GM12878 (cell line): ENCODE data around the gene CAMTA1. TPM values are rescaled to one million over a fixed set of nuclear protein-coding genes. Genes with fewer than 3 reads are reported as not detected.

ENCODE experiments used
- ATAC-seq: fragments of 200-7000 bp; cut with Tn5 transposase; 3 replicates; pipeline ENCODE4 v1.9.1; 2020; ENCODE audit warnings: mild to moderate bottlenecking, moderate library complexity
- BruUV-seq: library from RNA; stranded (reverse); fragments of 400-500 nt; replicated peaks from 2 replicates; lab custom pipeline; 2021; lab: Mats Ljungman, UMichigan
- CTCF ChIA-PET: fragments of 300-600 bp; sonication (Branson Sonifier 250); formaldehyde crosslinking; extraction: SDS; loops from one replicate; lab custom pipeline; 2021; ENCODE audit warnings: inconsistent platforms; lab: Yijun Ruan, JAX
- POLR2A ChIA-PET: fragments of 350-600 bp; formaldehyde crosslinking; extraction: SDS; loops from one replicate; lab custom pipeline; 2021; ENCODE audit warnings: inconsistent platforms; lab: Charles Lee
- RAD21 ChIA-PET: fragments of 300-600 bp; sonication (Branson Sonifier 250); formaldehyde crosslinking; loops from one replicate; lab custom pipeline; 2023; ENCODE audit warnings: antibody characterized with exemption; ENCODE audit not compliant: unreplicated experiment; lab: Charles Lee
- SMC1A ChIA-PET: fragments of 300-600 bp; sonication (Branson Sonifier 250); formaldehyde crosslinking; loops from one replicate; lab custom pipeline; 2023; ENCODE audit not compliant: unreplicated experiment, uncharacterized antibody; lab: Charles Lee
- DNase-seq: peaks from one replicate; pipeline ENCODE4 v3.0.0-alpha.2; 2011; ENCODE audit warnings: low read depth, low spot score
- FAIRE-seq: peaks from 3 replicates; lab custom pipeline; 2011; peaks lifted over from hg19 to GRCh38; lab: Jason Lieb, UNC
- H2AFZ ChIP-seq: 2 replicates; pipeline ENCODE4 v1.6.0; 2011; ENCODE audit warnings: low read depth, low read length, control low read depth; ENCODE audit not compliant: control insufficient read depth
- H3K27ac ChIP-seq: 2 replicates; pipeline ENCODE4 v1.5.1; 2011; ENCODE audit warnings: control low read depth; ENCODE audit not compliant: control insufficient read depth, insufficient read depth
- H3K27me3 ChIP-seq, 2 experiments: replicated peaks in 1 of 2; 2 replicates each; pipeline versions ENCODE4 v1.6.0 to v1.6.1; 2011; ENCODE audit warnings: low read length in 1 of 2; ENCODE audit not compliant: control insufficient read depth in 2 of 2, insufficient read depth in 2 of 2
- H3K36me3 ChIP-seq, 2 experiments: 2 replicates each; pipeline ENCODE4 v1.5.1; 2011; ENCODE audit warnings: low read length in 1 of 2; ENCODE audit not compliant: control insufficient read depth in 2 of 2, insufficient read depth in 2 of 2
- H3K4me1 ChIP-seq: 2 replicates; pipeline ENCODE4 v1.6.1; 2011; ENCODE audit warnings: mild to moderate bottlenecking, low read length, moderate library complexity, mixed read lengths; ENCODE audit not compliant: control insufficient read depth, insufficient read depth
- H3K4me2 ChIP-seq: 2 replicates; pipeline ENCODE4 v1.6.0; 2011; ENCODE audit warnings: control low read depth; ENCODE audit not compliant: control insufficient read depth, insufficient read depth
- H3K4me3 ChIP-seq: fragments of 200-600 bp; sonication (generic); 2 replicates; pipeline ENCODE4 v1.5.1; 2016
- H3K79me2 ChIP-seq: 2 replicates; pipeline ENCODE4 v1.6.0; 2011; ENCODE audit warnings: low read length; ENCODE audit not compliant: control insufficient read depth, insufficient read depth
- H3K9ac ChIP-seq: 2 replicates; pipeline ENCODE4 v1.8.0; 2011; ENCODE audit warnings: low read length, control low read depth, mixed read lengths; ENCODE audit not compliant: control insufficient read depth, insufficient read depth
- H3K9me3 ChIP-seq: replicated peaks from 3 replicates; pipeline ENCODE4 v1.5.1; 2011; ENCODE audit warnings: mild to moderate bottlenecking, low read length; ENCODE audit not compliant: control insufficient read depth, insufficient read depth
- H4K20me1 ChIP-seq: 2 replicates; pipeline ENCODE4 v1.6.0; 2011; ENCODE audit not compliant: control insufficient read depth, insufficient read depth
- CHD1 ChIP-seq: IDR thresholded peaks from 2 replicates; pipeline ENCODE4 v1.6.1; 2012; ENCODE audit warnings: low read depth, low read length, improper control_type of control experiment
- HCFC1 ChIP-seq: fragments of 150-350 bp; IDR thresholded peaks from 2 replicates; pipeline ENCODE4 v1.6.1; 2014; ENCODE audit warnings: low read length
- HDAC2 ChIP-seq: fragments of 200-600 bp; sonication (generic); IDR thresholded peaks from 2 replicates; pipeline ENCODE4 v1.6.1; 2017
- IKZF2 ChIP-seq, 2 experiments: fragments of 450-650 bp; IDR thresholded peaks; 2 replicates each; pipeline ENCODE4 v1.6.1; 2017; ENCODE audit warnings: mild to moderate bottlenecking in 2 of 2, moderate library complexity in 2 of 2
- MYC ChIP-seq: IDR thresholded peaks from 2 replicates; pipeline ENCODE4 v1.6.1; 2011; ENCODE audit warnings: mild to moderate bottlenecking, low read length, moderate library complexity, inconsistent platforms; ENCODE audit not compliant: insufficient read depth, insufficient replicate concordance, insufficient read length, severe bottlenecking
- PML ChIP-seq: IDR thresholded peaks from 2 replicates; pipeline ENCODE4 v1.6.1; 2012; ENCODE audit warnings: low read length, inconsistent platforms
- in situ Hi-C: fragments of 300-500 bp; cut with MboI; formaldehyde crosslinking; loops from 9 replicates; pipeline ENCODE4 v1.14.3; 2018; ENCODE audit warnings: mixed read lengths
- intact Hi-C: fragments of 100-400 bp; cut with micrococcal nuclease; formaldehyde crosslinking; loops from one replicate; pipeline ENCODE4 v1.14.2; 2022; ENCODE audit not compliant: unreplicated experiment
- polyA plus RNA-seq, 11 experiments: library from polyadenylated mRNA; depleted of rRNA in 4 of 11; unstranded in 6 of 11; stranded (reverse) in 5 of 11; fragments of >200 nt; fragmentation: Nextera tagmentation in 4 of 11; fragmentation: Illumina TruSeq in 1 of 11; extraction: Ambion mirVana in 4 of 11; extraction: Trizol in 1 of 11; gene quantifications; 1 replicate in 1 of 11; 2 replicates in 10 of 11; pipeline versions ENCODE4 v1.2.1 to v1.2.3, GENCODE V29; 2011 to 2016; ENCODE audit warnings: inconsistent platforms in 2 of 11, missing spikeins in 2 of 11, low read depth in 1 of 11
- total RNA-seq, 4 experiments: library from RNA; depleted of rRNA in 3 of 4; stranded (reverse); fragments of >200 nt in 3 of 4; fragmentation: Illumina TruSeq in 1 of 4; extraction: Trizol in 1 of 4; gene quantifications; 2 replicates each; pipeline versions ENCODE4 v1.2.1 to v1.2.3, GENCODE V29; 2013 to 2021

CAMTA1 gene
- total and polyA plus RNA-seq, 10 of the 15 experiments (the other 5 are each of a cell fraction or from before 2014, with no cell fraction given), result 37.7 to 148 (median 76.4) TPM

DNA sequence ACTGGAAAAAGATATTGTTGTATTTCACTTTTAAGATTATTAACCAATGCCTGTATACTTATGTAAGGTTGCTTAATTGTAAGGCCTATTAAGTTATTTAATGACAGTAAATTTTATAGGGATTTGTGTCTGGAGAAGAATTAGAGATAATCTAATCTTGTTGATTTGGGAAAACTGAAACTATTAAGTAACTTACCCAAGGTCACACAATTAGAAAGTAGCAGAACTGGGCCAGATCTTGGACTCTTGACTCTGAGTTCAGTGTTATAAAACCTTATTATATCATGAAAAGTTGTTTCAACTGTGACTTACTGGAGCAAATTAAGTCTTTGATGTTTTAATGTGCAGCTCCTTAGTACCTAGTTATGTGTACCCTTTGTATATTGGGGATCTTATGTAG is 38.5 kb downstream of the CAMTA1 start:
- in situ Hi-C loops (no loop called here), intact Hi-C loops (loop anchor here (1.0 kb wide), 1 partner anchor 38 kb away; the partner anchor contains the start of gene CAMTA1)
- no peak for ATAC-seq
- no TSS peak for BruUV-seq
- Histone ChIP-seq H3K9me3 (no peaks in the 10 kb centered on the region), H3K4me3 (no peak overlapping the region), H3K27ac (no peak overlapping the region; the same call in 1 of the 2 replicates), H4K20me1 (no peaks in the 10 kb centered on the region), H3K4me1 (peaks cover 21% of the 10 kb centered on the region), H3K79me2 (peaks cover 30% of the 10 kb centered on the region), H3K27me3 (no peaks in the 10 kb centered on the region), H3K4me2 (0 out of 2 replicates have a peak overlapping the region, but pooled peaks have one; percentile 5), H3K9ac (no peak overlapping the region), H2AFZ (no peak overlapping the region), H3K36me3 (peaks cover 0 to 4% of the 10 kb centered on the region in 2 experiments; a peak in 2 of 4 replicates)
- ChIA-PET POLR2A (interaction anchor here (2.0 kb wide), 1 partner anchor 39 kb away, joined by 5 read pairs; the partner anchor contains the start of gene CAMTA1), SMC1A (interaction anchor here (0.7 to 2.8 kb wide), 8 partner anchors 8 to 39 kb away, joined by 3 to 15 read pairs (median 8); partner anchors contain the start of gene CAMTA1), RAD21 (interaction anchor here (1.2 to 1.8 kb wide), 5 partner anchors 21 to 65 kb away, joined by 3 to 6 read pairs (median 4); partner anchors contain the start of gene CAMTA1), CTCF (interaction anchor here (0.6 to 1.4 kb wide), 4 partner anchors 35 to 69 kb away, joined by 3 to 5 read pairs (median 4); no protein-coding TSS in a partner anchor)
- FAIRE-seq, result no peak
- DNase-seq, result no peak
- no peak for TF ChIP-seq HDAC2
- TF ChIP-seq HCFC1, result no peak
- TF ChIP-seq IKZF2 (IDR thresholded peaks at IDR 0.05), result no peak
- TF ChIP-seq CHD1, result no peak
- TF ChIP-seq PML, result no peak
- TF ChIP-seq MYC, result no peak
